Measurements from ENCODE around the gene GPC6.

DNA sequence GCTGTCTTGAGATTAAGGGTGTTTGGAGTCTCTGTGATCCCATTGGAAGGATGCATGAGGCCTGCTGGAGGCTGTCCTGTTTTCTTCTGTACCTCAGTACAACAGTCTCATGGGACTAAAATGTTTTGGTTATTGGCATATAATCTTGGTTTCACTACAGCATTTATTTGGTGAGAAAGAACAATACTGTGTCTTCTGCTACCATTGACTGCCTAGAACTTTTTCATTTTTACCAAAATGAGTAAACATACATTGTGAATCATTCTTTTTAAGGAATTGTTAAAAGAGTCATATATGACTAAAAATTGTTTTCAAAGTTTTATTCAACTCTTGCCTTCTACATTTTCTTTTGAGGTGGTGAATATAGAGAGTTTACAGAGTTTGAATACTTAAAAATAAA, 459.8 kb downstream of the GPC6 start:
- TF ChIP-seq, protein P1, sequence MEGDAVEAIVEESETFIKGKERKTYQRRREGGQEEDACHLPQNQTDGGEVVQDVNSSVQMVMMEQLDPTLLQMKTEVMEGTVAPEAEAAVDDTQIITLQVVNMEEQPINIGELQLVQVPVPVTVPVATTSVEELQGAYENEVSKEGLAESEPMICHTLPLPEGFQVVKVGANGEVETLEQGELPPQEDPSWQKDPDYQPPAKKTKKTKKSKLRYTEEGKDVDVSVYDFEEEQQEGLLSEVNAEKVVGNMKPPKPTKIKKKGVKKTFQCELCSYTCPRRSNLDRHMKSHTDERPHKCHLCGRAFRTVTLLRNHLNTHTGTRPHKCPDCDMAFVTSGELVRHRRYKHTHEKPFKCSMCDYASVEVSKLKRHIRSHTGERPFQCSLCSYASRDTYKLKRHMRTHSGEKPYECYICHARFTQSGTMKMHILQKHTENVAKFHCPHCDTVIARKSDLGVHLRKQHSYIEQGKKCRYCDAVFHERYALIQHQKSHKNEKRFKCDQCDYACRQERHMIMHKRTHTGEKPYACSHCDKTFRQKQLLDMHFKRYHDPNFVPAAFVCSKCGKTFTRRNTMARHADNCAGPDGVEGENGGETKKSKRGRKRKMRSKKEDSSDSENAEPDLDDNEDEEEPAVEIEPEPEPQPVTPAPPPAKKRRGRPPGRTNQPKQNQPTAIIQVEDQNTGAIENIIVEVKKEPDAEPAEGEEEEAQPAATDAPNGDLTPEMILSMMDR (IDR thresholded peaks at IDR 0.05) = no peak
- TF ChIP-seq EP300 (IDR thresholded peaks at IDR 0.05) = no peak
- TF ChIP-seq POLR2AphosphoS5 (IDR thresholded peaks at IDR 0.05) = no peak
- TF ChIP-seq POLR2A (IDR thresholded peaks at IDR 0.05) = no peak
